Calu3 (cell line): ENCODE measurements around the gene ATG4B. TPM values are rescaled to one million over a fixed set of nuclear protein-coding genes. Genes with fewer than 3 reads are reported as not detected.

Experiments
- BruUV-seq: library from RNA; stranded (reverse); fragments of 400-500 nt; replicated peaks from 2 replicates; lab custom pipeline; 2021; lab: Mats Ljungman, UMichigan
- CTCF ChIA-PET: fragments of 300-600 bp; sonication (Branson Sonifier 250); formaldehyde crosslinking; loops from one replicate; lab custom pipeline; 2022; ENCODE audit warnings: antibody characterized with exemption; lab: Charles Lee
- DNase-seq: peaks from one replicate; pipeline ENCODE4 v3.0.0; 2022
- H3K27ac Mint-ChIP-seq: one replicate; pipeline ENCODE4 v1.8.0; 2022; ENCODE audit warnings: mixed read lengths; ENCODE audit not compliant: unreplicated experiment
- H3K27me3 Mint-ChIP-seq: one replicate; pipeline ENCODE4 v1.8.0; 2022; ENCODE audit warnings: mixed read lengths; ENCODE audit not compliant: unreplicated experiment
- H3K36me3 Mint-ChIP-seq: one replicate; pipeline ENCODE4 v1.8.0; 2022; ENCODE audit warnings: mild to moderate bottlenecking, moderate library complexity, mixed read lengths; ENCODE audit not compliant: insufficient read depth, unreplicated experiment
- H3K4me1 Mint-ChIP-seq: one replicate; pipeline ENCODE4 v1.8.0; 2022; ENCODE audit warnings: mild to moderate bottlenecking, low read depth, mixed read lengths; ENCODE audit not compliant: unreplicated experiment
- H3K4me3 Mint-ChIP-seq: one replicate; pipeline ENCODE4 v1.8.0; 2022; ENCODE audit warnings: mild to moderate bottlenecking, low read depth, moderate library complexity, mixed read lengths; ENCODE audit not compliant: unreplicated experiment
- H3K9me3 Mint-ChIP-seq: one replicate; pipeline ENCODE4 v1.8.0; 2022; ENCODE audit warnings: low read depth, mixed read lengths; ENCODE audit not compliant: unreplicated experiment
- intact Hi-C: fragments of 100-400 bp; cut with micrococcal nuclease; formaldehyde crosslinking; loops from one replicate; pipeline ENCODE4 v1.10.0; 2022; ENCODE audit not compliant: unreplicated experiment
- total RNA-seq: library from RNA; stranded (reverse); gene quantifications from 2 replicates; pipeline ENCODE4 v1.2.3, GENCODE V29; 2022
- TF ChIP-seq, protein P1 (sequence below): fragments of 200-600 bp; IDR thresholded peaks from one replicate; pipeline ENCODE4 v1.8.0; 2022; ENCODE audit warnings: antibody characterized with exemption; ENCODE audit not compliant: unreplicated experiment

The ATG4B gene
- total RNA-seq, 1 experiment from 2014 or later = 95.3 TPM

- Mint-ChIP-seq H3K27me3 (no peaks in the 10 kb centered on the region), H3K27ac (no peak overlapping the region), H3K4me3 (no peak overlapping the region), H3K9me3 (no peaks in the 10 kb centered on the region), H3K36me3 (peaks cover 19% of the 10 kb centered on the region), H3K4me1 (peaks cover 18% of the 10 kb centered on the region)
- BruUV-seq = no TSS peak
- CTCF ChIA-PET = no interaction called here
- intact Hi-C loops = no loop called here
- TF ChIP-seq, protein P1, sequence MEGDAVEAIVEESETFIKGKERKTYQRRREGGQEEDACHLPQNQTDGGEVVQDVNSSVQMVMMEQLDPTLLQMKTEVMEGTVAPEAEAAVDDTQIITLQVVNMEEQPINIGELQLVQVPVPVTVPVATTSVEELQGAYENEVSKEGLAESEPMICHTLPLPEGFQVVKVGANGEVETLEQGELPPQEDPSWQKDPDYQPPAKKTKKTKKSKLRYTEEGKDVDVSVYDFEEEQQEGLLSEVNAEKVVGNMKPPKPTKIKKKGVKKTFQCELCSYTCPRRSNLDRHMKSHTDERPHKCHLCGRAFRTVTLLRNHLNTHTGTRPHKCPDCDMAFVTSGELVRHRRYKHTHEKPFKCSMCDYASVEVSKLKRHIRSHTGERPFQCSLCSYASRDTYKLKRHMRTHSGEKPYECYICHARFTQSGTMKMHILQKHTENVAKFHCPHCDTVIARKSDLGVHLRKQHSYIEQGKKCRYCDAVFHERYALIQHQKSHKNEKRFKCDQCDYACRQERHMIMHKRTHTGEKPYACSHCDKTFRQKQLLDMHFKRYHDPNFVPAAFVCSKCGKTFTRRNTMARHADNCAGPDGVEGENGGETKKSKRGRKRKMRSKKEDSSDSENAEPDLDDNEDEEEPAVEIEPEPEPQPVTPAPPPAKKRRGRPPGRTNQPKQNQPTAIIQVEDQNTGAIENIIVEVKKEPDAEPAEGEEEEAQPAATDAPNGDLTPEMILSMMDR = no peak
- no peak for DNase-seq
These were observed 22.5 kb upstream of the ATG4B start for GRCh38 chr2:241615041-241615440.

DNA sequence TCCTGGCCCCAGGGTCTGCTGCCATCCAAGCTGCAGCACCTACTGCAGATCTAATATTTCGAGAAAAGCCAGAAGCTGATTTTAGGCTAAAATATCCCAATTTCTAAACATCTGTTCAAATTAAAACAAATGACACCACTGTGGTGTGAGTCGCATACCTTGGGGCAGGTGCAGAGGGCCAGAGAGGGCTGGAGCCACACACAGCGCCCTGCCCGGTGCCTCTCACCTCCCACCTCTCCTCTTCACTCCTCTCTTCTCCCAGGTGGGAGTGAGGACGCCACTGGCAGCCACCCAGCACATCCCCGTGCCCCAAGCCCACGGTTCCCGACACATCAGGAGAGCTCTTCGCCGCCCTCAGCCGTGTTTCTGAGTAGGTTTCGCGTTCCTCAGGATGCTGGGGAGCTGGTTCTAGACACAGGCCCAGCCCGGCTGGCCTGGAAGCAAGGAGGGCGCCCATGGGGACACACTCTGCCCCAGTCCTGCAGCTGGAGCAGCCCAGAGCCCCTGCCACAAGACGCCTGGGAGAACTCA, 21.9 kb upstream of the ATG4B start:
- Mint-ChIP-seq H3K4me3 (no peak overlapping the region), H3K27ac (no peak overlapping the region), H3K4me1 (peaks cover 18% of the 10 kb centered on the region), H3K36me3 (peaks cover 19% of the 10 kb centered on the region), H3K9me3 (no peaks in the 10 kb centered on the region), H3K27me3 (no peaks in the 10 kb centered on the region)
- intact Hi-C loops = no loop called here
- BruUV-seq = no TSS peak
- TF ChIP-seq, protein P1 = no peak
- DNase-seq = no peak
- CTCF ChIA-PET = interaction anchor here (0.6 kb wide), 1 partner anchor 435 kb away, joined by 4 read pairs; no protein-coding TSS in a partner anchor

- no TSS peak for BruUV-seq
- no peak for DNase-seq
- TF ChIP-seq, protein P1 = no peak
- no peaks in the 10 kb centered on the region for H3K9me3 Mint-ChIP-seq
- H3K36me3 Mint-ChIP-seq = peaks cover 19% of the 10 kb centered on the region
- peaks cover 19% of the 10 kb centered on the region for H3K4me1 Mint-ChIP-seq
- no peaks in the 10 kb centered on the region for H3K27me3 Mint-ChIP-seq
- no peak overlapping the region for H3K4me3 Mint-ChIP-seq
- CTCF ChIA-PET = interaction anchor here (0.6 kb wide), 1 partner anchor 12 kb away, joined by 7 read pairs; no protein-coding TSS in a partner anchor
- intact Hi-C loops = no loop called here
- H3K27ac Mint-ChIP-seq = no peak overlapping the region
These were observed 21.0 kb upstream of the ATG4B start for GRCh38 chr2:241616168-241617125.

DNA sequence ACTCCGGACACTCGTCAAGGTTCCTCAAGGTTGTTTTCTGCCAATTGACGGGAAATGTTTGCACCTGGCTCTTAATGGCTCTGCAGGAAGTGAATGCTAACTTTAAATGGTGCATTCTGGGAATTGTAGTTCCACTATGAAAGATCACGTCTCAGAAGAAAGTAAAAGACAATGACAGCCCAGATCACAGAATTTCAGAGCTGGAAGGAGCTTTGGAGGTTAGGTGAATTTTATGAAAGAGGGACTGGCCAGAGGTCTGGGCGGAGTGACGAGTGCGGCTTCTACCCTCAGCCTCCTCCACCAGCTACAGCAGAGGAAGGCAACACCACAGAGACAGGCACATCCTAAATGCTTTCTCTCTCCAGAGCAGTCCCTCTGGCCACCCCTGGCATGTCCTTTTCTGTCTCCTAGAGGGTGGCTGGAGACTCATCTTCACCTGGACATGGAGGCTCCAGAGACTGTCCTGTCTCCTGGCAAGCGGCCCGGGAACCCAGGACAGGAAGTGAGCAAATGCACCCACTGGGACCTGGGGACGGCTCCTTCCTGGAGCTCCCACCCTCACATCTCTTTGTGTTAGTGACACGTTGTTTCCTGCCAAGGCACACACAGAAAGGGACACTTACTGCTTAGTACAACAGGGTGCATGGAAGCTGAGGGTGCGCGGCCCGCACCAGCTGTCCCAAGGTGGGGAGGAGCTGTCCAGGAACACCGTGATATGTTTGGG, 19.9 kb upstream of the ATG4B start:
- no peaks in the 10 kb centered on the region for H3K27me3 Mint-ChIP-seq
- BruUV-seq = no TSS peak
- no peaks in the 10 kb centered on the region for H3K9me3 Mint-ChIP-seq
- CTCF ChIA-PET = interaction anchor here (0.6 kb wide), 1 partner anchor 32 kb away, joined by 5 read pairs; no protein-coding TSS in a partner anchor
- H3K4me1 Mint-ChIP-seq = peaks cover 19% of the 10 kb centered on the region
- peaks cover 21% of the 10 kb centered on the region for H3K36me3 Mint-ChIP-seq
- DNase-seq = no peak
- H3K4me3 Mint-ChIP-seq = no peak overlapping the region
- H3K27ac Mint-ChIP-seq = no peak overlapping the region
- intact Hi-C loops = no loop called here
- TF ChIP-seq, protein P1 = no peak
